Skeletal muscle satellite cell (primary cell): ENCODE results near the gene ZFR.

ENCODE experiments used
- H3K27me3 ChIP-seq: 2 replicates; pipeline ENCODE4 v1.7.0; 2013; ENCODE audit warnings: low read length; ENCODE audit not compliant: control insufficient read depth, insufficient read depth
- H3K36me3 ChIP-seq: 2 replicates; pipeline ENCODE4 v1.7.0; 2013; ENCODE audit warnings: mild to moderate bottlenecking, control low read depth, low read length; ENCODE audit not compliant: insufficient read depth
- H3K4me1 ChIP-seq: 2 replicates; pipeline ENCODE4 v1.7.0; 2013; ENCODE audit warnings: low read length; ENCODE audit not compliant: control insufficient read depth, insufficient read depth
- H3K4me2 ChIP-seq: 2 replicates; pipeline ENCODE4 v1.7.0; 2013; ENCODE audit warnings: mild to moderate bottlenecking, low read length
- H3K4me3 ChIP-seq: 2 replicates; pipeline ENCODE4 v1.7.0; 2013; ENCODE audit warnings: low read length
- H3K9ac ChIP-seq: 2 replicates; pipeline ENCODE4 v1.7.0; 2013; ENCODE audit warnings: mild to moderate bottlenecking, low read depth, low read length, moderate library complexity
- H3K9me3 ChIP-seq: replicated peaks from 2 replicates; pipeline ENCODE4 v1.7.0; 2013; ENCODE audit warnings: mild to moderate bottlenecking, control low read depth, low read length

Gene ZFR

GRCh38 chr5:32449262-32449661 is 4.7 kb upstream of the ZFR start:
- H3K27me3 ChIP-seq: peaks cover 8% of the 10 kb centered on the region
- H3K4me3 ChIP-seq: no peak overlapping the region
- no peaks in the 10 kb centered on the region for H3K9me3 ChIP-seq
- H3K4me2 ChIP-seq: no peak overlapping the region
- H3K9ac ChIP-seq: no peak overlapping the region
- peaks cover 9% of the 10 kb centered on the region for H3K4me1 ChIP-seq
- no peaks in the 10 kb centered on the region for H3K36me3 ChIP-seq

DNA sequence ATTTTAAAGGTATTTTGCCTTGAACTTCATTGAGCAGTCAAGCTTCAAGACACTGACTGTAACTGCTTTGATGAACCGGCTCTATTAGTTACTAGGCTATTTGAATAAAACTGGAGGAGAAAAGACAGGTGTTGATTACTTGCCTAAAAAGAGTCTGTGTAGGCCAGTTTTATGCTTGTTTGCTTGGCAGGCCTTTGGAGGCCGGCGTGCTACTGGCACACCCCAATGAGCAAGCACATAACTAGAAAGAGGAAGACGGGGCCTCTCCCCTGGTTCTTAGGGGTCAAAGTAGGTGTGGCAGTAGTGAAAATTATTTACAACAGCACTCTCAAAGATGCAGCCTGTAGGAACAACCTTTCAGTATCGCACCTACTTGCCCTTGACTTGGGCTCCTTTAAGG is 2.1 kb upstream of the ZFR start:
- H3K9me3 ChIP-seq: no peaks in the 10 kb centered on the region
- H3K4me3 ChIP-seq: no peak overlapping the region
- H3K4me1 ChIP-seq: peaks cover 17% of the 10 kb centered on the region
- H3K4me2 ChIP-seq: no peak overlapping the region
- H3K9ac ChIP-seq: no peak overlapping the region
- H3K27me3 ChIP-seq: no peaks in the 10 kb centered on the region
- H3K36me3 ChIP-seq: no peaks in the 10 kb centered on the region

- Histone ChIP-seq H3K9me3 (no peaks in the 10 kb centered on the region), H3K4me3 (no peak overlapping the region), H3K9ac (no peak overlapping the region), H3K4me1 (peaks cover 17% of the 10 kb centered on the region), H3K27me3 (no peaks in the 10 kb centered on the region), H3K4me2 (no peak overlapping the region), H3K36me3 (no peaks in the 10 kb centered on the region)
Observed at GRCh38 chr5:32445831-32446614, 1.5 kb upstream of the ZFR start.

DNA sequence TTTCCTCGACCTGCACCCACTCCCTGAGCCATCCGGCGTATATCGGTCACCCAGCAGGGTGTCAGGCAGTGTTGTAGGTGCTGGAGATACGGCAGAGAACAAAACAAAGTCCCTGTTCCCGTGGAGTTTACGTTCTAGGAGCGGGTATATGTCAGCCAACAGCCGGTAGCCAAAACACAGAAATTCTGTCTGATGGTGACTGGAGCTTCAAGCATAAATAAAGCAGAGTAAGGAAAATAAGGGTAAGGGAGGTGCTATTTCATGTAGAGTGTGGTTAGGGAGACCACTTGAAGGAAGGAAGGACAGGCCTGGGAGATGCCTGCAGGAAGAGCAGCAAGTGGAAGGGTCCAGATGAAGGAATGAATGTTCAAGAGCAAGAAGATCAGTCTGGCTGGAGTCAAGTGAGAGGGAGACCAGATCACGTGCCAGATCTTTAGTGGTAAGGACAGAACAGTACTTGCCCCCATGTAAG is 783 bp upstream of the ZFR start:
- H3K4me2 ChIP-seq: peak overlapping the region; percentile 95
- H3K9ac ChIP-seq: peak overlapping the region; percentile 96
- no peaks in the 10 kb centered on the region for H3K27me3 ChIP-seq
- H3K9me3 ChIP-seq: no peaks in the 10 kb centered on the region
- H3K36me3 ChIP-seq: no peaks in the 10 kb centered on the region
- H3K4me1 ChIP-seq: peaks cover 17% of the 10 kb centered on the region
- peak overlapping the region; percentile 93 for H3K4me3 ChIP-seq

DNA sequence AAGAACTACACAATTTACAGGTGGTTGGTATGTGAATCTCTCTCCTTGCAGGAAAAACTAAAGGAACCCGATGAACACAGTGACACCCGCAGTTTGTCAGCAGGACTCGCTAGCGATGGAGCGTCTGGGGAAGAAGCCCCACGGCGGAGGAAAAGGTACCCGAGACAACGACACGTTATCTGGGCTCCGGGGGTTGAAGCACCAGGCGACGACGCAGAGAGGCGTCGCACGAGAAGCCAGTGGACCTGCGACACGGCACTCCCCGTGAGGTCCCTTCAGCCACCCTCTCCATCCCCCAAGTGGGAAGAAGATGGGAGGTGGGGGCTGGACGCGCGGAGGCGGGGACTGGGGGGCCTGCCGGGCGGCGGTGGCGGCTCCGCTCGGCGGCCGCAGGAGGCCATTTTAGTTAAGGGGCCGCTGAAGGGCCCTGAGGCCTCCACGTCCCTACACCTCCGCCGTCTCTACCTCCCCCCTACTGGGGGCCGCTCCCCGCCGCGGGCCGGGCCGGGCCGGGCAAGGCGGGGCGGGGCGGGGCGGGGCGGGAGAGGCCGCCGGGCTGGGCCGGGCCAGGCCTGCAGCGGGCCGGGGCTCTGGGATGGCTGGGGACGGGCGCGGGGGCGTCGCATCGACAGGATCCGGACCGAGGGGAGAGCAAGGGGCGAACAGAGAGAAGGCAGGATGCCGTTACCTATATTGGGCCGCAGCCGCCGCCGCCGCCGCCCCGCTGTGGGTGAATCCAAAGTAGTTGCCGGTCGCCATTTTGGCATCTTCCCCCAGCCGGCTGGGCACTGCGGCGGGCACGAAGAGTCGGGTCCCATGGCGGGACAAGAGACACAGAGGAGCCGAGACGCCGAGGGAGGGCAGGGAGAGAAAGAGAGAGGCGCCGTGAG is 754 bp downstream of the ZFR start:
- Histone ChIP-seq H3K9ac (peak overlapping the region; percentile 96), H3K4me2 (peak overlapping the region; percentile 95), H3K4me3 (peak overlapping the region; percentile 93), H3K4me1 (peaks cover 17% of the 10 kb centered on the region), H3K36me3 (peaks cover 3% of the 10 kb centered on the region), H3K9me3 (no peaks in the 10 kb centered on the region), H3K27me3 (no peaks in the 10 kb centered on the region)

GRCh38 chr5:32443145-32443540 is 1.4 kb downstream of the ZFR start:
- H3K9me3 ChIP-seq: no peaks in the 10 kb centered on the region
- H3K4me3 ChIP-seq: peak overlapping the region; percentile 93
- peak overlapping the region; percentile 96 for H3K9ac ChIP-seq
- peaks cover 17% of the 10 kb centered on the region for H3K4me1 ChIP-seq
- no peaks in the 10 kb centered on the region for H3K27me3 ChIP-seq
- peaks cover 3% of the 10 kb centered on the region for H3K36me3 ChIP-seq
- peak overlapping the region; percentile 83 for H3K4me2 ChIP-seq

DNA sequence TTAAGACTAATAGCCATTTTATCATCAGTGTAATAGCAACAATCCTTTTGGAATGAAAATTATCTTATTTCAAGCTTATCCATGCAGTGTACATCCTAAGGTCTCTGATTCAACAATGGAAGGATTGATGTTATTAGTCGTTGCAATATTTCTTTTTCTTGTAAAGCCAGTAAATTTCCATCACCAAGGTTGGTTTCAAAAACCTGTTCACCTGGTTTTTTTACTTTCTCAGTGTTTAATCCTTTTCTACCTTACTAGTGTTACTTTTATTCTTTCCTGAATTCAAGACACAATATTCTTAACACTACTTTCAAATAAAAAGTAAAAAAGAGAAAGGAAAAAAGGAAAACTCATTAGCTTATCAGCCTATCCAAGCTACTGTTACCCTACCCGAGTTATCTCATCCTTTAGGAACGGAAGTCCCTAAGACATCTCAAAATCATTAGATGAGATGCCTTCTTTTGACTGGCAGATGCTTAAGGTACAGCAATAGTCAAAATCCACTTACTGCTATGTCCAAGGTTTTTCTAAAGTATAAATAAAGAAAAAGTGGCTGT is 5.4 kb downstream of the ZFR start:
- Histone ChIP-seq H3K4me2 (no peak overlapping the region), H3K4me1 (peaks cover 13% of the 10 kb centered on the region), H3K4me3 (no peak overlapping the region), H3K9me3 (no peaks in the 10 kb centered on the region), H3K27me3 (no peaks in the 10 kb centered on the region), H3K9ac (no peak overlapping the region), H3K36me3 (peaks cover 3% of the 10 kb centered on the region)

GRCh38 chr5:32436553-32437242 is 7.8 kb downstream of the ZFR start:
- H3K4me2 ChIP-seq: no peak overlapping the region
- H3K36me3 ChIP-seq: peaks cover 3% of the 10 kb centered on the region
- no peak overlapping the region for H3K9ac ChIP-seq
- H3K9me3 ChIP-seq: no peaks in the 10 kb centered on the region
- no peak overlapping the region for H3K4me3 ChIP-seq
- H3K27me3 ChIP-seq: no peaks in the 10 kb centered on the region
- H3K4me1 ChIP-seq: no peaks in the 10 kb centered on the region

DNA sequence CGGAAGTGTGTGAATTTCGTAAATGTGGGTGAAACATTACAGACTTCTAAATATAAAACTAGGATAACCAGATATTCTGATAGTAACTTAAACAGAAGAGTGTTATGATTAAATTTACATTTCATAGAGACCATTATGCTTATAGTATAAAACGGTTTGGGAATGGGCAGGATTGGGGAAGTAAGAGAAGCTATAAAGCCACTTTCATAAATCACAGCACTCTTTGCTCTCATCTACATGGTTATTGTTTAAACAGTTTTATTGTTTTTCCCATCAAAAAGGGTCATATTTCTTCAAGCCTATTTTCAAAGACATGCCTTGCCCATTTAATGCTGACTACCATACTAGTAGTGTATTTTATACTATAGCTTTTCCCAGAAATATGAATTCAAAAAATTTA is 9.2 kb downstream of the ZFR start:
- Histone ChIP-seq H3K4me3 (no peak overlapping the region), H3K4me1 (no peaks in the 10 kb centered on the region), H3K4me2 (no peak overlapping the region), H3K9me3 (no peaks in the 10 kb centered on the region), H3K27me3 (no peaks in the 10 kb centered on the region), H3K36me3 (peaks cover 3% of the 10 kb centered on the region), H3K9ac (no peak overlapping the region)

GRCh38 chr5:32434221-32434620 is 10.3 kb downstream of the ZFR start:
- H3K4me1 ChIP-seq: no peaks in the 10 kb centered on the region
- no peak overlapping the region for H3K9ac ChIP-seq
- H3K27me3 ChIP-seq: no peaks in the 10 kb centered on the region
- H3K9me3 ChIP-seq: no peaks in the 10 kb centered on the region
- no peak overlapping the region for H3K4me3 ChIP-seq
- H3K4me2 ChIP-seq: no peak overlapping the region
- peaks cover 4% of the 10 kb centered on the region for H3K36me3 ChIP-seq

DNA sequence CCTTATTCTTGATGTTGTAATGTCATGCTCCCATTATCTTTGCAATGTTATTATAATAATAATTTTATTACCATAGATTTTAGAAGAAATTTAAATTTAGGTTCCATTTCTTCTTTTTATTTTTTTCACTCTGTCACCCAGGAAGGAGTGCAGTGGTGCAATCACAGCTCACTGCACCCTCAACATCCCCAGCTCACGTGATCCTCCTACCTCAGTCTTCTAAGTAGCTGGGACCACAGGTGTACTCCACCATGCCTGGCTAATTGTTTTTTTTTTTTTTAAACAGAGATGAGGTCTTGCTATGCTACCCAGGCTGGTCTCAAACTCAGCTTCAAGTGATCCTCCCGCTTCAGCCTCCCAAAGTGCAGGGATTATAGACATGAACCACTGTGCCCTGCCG is 11.9 kb downstream of the ZFR start:
- Histone ChIP-seq H3K4me2 (no peak overlapping the region), H3K27me3 (no peaks in the 10 kb centered on the region), H3K36me3 (peaks cover 11% of the 10 kb centered on the region)

More for the DNA sequence above, 11.9 kb downstream of the ZFR start:
- Histone ChIP-seq H3K4me1 (no peaks in the 10 kb centered on the region), H3K9ac (no peak overlapping the region), H3K4me3 (no peak overlapping the region), H3K9me3 (no peaks in the 10 kb centered on the region)
